ENCODE results near the gene MYT1. TPM values are rescaled to one million over a fixed set of nuclear protein-coding genes. Genes with fewer than 3 reads are reported as not detected.

Gene MYT1
- total and polyA plus RNA-seq, 2 of the 13 experiments (the other 11 are each of a cell fraction or from before 2014, with no cell fraction given) = 0.58 to 2.5 TPM

GRCh38 chr20:64242797-64243475, 78.7 kb downstream of the MYT1 start (continued):
- TF ChIP-seq, protein P1, sequence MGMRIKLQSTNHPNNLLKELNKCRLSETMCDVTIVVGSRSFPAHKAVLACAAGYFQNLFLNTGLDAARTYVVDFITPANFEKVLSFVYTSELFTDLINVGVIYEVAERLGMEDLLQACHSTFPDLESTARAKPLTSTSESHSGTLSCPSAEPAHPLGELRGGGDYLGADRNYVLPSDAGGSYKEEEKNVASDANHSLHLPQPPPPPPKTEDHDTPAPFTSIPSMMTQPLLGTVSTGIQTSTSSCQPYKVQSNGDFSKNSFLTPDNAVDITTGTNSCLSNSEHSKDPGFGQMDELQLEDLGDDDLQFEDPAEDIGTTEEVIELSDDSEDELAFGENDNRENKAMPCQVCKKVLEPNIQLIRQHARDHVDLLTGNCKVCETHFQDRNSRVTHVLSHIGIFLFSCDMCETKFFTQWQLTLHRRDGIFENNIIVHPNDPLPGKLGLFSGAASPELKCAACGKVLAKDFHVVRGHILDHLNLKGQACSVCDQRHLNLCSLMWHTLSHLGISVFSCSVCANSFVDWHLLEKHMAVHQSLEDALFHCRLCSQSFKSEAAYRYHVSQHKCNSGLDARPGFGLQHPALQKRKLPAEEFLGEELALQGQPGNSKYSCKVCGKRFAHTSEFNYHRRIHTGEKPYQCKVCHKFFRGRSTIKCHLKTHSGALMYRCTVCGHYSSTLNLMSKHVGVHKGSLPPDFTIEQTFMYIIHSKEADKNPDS (CRISPR knock-in tag; IDR thresholded peaks at IDR 0.05) = no peak
- TF ChIP-seq ZNF460 (CRISPR knock-in tag; IDR thresholded peaks at IDR 0.05; ENCODE audit: borderline replicate concordance) (no peak), ZNF883 (CRISPR knock-in tag; IDR thresholded peaks at IDR 0.05; ENCODE audit: not compliant biosample characterization) (peak; percentile 57), ZNF816 (CRISPR knock-in tag; IDR thresholded peaks at IDR 0.05; ENCODE audit: borderline replicate concordance) (no peak), ZNF737 (CRISPR knock-in tag; IDR thresholded peaks at IDR 0.05; ENCODE audit: borderline replicate concordance) (no peak), PRMT3 (CRISPR knock-in tag; IDR thresholded peaks at IDR 0.05; ENCODE audit: borderline replicate concordance, low read depth) (no peak), MEIS2 (CRISPR knock-in tag; IDR thresholded peaks at IDR 0.05) (peak; percentile 98), PAXIP1 (CRISPR knock-in tag; conservative IDR thresholded peaks at IDR 0.05) (peak; percentile 97), SIX1 (CRISPR knock-in tag; IDR thresholded peaks at IDR 0.05; ENCODE audit: borderline replicate concordance) (peak; percentile 79; the same call in 1 of the 2 replicates), ZBTB1 (CRISPR knock-in tag; IDR thresholded peaks at IDR 0.05; ENCODE audit: borderline replicate concordance) (no peak; the same call in 1 of the 2 replicates)
- TF ChIP-seq, protein P2, sequence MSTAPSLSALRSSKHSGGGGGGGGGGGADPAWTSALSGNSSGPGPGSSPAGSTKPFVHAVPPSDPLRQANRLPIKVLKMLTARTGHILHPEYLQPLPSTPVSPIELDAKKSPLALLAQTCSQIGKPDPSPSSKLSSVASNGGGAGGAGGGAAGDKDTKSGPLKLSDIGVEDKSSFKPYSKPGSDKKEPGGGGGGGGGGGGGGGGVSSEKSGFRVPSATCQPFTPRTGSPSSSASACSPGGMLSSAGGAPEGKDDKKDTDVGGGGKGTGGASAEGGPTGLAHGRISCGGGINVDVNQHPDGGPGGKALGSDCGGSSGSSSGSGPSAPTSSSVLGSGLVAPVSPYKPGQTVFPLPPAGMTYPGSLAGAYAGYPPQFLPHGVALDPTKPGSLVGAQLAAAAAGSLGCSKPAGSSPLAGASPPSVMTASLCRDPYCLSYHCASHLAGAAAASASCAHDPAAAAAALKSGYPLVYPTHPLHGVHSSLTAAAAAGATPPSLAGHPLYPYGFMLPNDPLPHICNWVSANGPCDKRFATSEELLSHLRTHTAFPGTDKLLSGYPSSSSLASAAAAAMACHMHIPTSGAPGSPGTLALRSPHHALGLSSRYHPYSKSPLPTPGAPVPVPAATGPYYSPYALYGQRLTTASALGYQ (CRISPR knock-in tag; IDR thresholded peaks at IDR 0.05) = peak; percentile 78; the same call in 1 of the 2 replicates
- TF ChIP-seq, protein P3, sequence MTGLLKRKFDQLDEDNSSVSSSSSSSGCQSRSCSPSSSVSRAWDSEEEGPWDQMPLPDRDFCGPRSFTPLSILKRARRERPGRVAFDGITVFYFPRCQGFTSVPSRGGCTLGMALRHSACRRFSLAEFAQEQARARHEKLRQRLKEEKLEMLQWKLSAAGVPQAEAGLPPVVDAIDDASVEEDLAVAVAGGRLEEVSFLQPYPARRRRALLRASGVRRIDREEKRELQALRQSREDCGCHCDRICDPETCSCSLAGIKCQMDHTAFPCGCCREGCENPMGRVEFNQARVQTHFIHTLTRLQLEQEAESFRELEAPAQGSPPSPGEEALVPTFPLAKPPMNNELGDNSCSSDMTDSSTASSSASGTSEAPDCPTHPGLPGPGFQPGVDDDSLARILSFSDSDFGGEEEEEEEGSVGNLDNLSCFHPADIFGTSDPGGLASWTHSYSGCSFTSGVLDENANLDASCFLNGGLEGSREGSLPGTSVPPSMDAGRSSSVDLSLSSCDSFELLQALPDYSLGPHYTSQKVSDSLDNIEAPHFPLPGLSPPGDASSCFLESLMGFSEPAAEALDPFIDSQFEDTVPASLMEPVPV (CRISPR knock-in tag; IDR thresholded peaks at IDR 0.05) = no peak
- TF ChIP-seq, protein P4, sequence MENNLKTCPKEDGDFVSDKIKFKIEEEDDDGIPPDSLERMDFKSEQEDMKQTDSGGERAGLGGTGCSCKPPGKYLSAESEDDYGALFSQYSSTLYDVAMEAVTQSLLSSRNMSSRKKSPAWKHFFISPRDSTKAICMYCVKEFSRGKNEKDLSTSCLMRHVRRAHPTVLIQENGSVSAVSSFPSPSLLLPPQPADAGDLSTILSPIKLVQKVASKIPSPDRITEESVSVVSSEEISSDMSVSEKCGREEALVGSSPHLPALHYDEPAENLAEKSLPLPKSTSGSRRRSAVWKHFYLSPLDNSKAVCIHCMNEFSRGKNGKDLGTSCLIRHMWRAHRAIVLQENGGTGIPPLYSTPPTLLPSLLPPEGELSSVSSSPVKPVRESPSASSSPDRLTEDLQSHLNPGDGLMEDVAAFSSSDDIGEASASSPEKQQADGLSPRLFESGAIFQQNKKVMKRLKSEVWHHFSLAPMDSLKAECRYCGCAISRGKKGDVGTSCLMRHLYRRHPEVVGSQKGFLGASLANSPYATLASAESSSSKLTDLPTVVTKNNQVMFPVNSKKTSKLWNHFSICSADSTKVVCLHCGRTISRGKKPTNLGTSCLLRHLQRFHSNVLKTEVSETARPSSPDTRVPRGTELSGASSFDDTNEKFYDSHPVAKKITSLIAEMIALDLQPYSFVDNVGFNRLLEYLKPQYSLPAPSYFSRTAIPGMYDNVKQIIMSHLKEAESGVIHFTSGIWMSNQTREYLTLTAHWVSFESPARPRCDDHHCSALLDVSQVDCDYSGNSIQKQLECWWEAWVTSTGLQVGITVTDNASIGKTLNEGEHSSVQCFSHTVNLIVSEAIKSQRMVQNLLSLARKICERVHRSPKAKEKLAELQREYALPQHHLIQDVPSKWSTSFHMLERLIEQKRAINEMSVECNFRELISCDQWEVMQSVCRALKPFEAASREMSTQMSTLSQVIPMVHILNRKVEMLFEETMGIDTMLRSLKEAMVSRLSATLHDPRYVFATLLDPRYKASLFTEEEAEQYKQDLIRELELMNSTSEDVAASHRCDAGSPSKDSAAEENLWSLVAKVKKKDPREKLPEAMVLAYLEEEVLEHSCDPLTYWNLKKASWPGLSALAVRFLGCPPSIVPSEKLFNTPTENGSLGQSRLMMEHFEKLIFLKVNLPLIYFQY (CRISPR knock-in tag; IDR thresholded peaks at IDR 0.05; ENCODE audit: borderline replicate concordance) = peak; percentile 67; the same call in 1 of the 2 replicates

All from HepG2 (cell line).